Right lobe of liver (tissue), 4 donors: ENCODE data around the gene MED31.

Experiments used
- POLR2A ChIP-seq: fragments of 450-650 bp; IDR thresholded peaks from one replicate; pipeline ENCODE4 v1.6.1; 2017; ENCODE audit warnings: antibody characterized with exemption, mild to moderate bottlenecking
- TF ChIP-seq, protein P1 (sequence below), 4 donors: fragments of 200-600 bp in 3 of 4; fragments of 450-650 bp in 1 of 4; IDR thresholded peaks; one replicate each; pipeline versions ENCODE4 v1.5.1 to v1.8.0; 2016 to 2022; ENCODE audit warnings: antibody characterized with exemption in 4 of 4, mild to moderate bottlenecking in 2 of 4
- donor health status: DM: no; HTN: no; CAD: no.
- donor health status: DM: no; HTN: no; CAD: no.
- donor health status: DM: no; HTN: yes; CAD: no.

DNA sequence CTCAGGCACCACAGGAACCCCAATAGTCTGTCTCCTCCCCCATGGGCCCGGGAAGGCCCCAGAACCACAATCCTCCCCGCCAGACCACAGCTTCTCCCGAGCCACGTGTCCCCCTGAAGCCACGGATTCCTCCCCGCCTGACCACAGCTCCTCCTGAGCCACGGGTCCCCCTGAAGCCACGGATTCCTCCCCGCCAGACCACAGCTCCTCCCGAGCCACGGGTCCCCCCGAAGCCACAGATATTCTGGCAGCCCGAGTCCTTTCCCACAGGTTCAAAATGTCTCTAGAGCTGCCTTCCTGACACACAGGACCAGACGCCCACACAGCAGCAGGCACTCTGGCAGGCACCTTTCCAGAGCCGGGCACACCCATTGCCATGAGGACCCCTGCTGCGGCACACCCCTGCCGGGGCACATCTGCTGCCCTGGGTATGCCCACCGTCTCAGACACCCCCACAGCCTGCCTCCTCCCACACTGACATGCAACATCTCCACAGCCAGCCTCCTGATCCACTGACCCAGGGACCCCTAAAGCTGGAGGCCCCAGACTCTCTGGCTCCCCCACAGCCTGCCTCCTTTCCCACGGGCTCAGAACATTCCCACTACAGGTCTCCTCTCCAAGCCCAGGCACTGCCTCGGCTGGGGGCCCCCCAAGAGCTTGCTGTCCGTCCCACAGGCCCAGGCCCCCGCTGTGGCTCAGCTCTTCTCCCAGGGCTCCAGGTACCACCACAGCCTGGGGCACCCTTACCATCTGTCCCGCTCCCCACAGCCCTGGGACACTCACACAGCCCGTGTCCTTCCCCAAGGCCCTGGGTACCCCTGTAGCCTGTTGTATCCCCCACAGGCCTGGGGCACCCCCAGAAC lies 13.1 kb downstream of the MED31 start:
- TF ChIP-seq, protein P1, sequence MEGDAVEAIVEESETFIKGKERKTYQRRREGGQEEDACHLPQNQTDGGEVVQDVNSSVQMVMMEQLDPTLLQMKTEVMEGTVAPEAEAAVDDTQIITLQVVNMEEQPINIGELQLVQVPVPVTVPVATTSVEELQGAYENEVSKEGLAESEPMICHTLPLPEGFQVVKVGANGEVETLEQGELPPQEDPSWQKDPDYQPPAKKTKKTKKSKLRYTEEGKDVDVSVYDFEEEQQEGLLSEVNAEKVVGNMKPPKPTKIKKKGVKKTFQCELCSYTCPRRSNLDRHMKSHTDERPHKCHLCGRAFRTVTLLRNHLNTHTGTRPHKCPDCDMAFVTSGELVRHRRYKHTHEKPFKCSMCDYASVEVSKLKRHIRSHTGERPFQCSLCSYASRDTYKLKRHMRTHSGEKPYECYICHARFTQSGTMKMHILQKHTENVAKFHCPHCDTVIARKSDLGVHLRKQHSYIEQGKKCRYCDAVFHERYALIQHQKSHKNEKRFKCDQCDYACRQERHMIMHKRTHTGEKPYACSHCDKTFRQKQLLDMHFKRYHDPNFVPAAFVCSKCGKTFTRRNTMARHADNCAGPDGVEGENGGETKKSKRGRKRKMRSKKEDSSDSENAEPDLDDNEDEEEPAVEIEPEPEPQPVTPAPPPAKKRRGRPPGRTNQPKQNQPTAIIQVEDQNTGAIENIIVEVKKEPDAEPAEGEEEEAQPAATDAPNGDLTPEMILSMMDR (IDR thresholded peaks at IDR 0.05): no peak
- TF ChIP-seq POLR2A: no peak
